Epidermal melanocyte (primary cell): ENCODE results near the gene MCM7.
A peak's percentile ranks its signal among the peaks of the same experiment; 100 is the strongest.

Source experiments
- DNase-seq: peaks from one replicate; pipeline ENCODE4 v3.0.0; 2011; ENCODE audit warnings: low spot score; ENCODE audit not compliant: insufficient read length

MCM7 gene

GRCh38 chr7:100093925-100094486, 7.2 kb downstream of the MCM7 start:
- no peak for DNase-seq

GRCh38 chr7:100093498-100093897, 7.7 kb downstream of the MCM7 start:
- DNase-seq, result no peak

- DNase-seq, result no peak
These were observed 8.1 kb downstream of the MCM7 start for GRCh38 chr7:100093054-100093453.

- no peak for DNase-seq
These were observed 9.6 kb downstream of the MCM7 start for GRCh38 chr7:100091411-100092181.

- no peak for DNase-seq
These were observed 10.4 kb downstream of the MCM7 start for GRCh38 chr7:100090527-100091410.

GRCh38 chr7:100089458-100090196, 11.6 kb downstream of the MCM7 start:
- no peak for DNase-seq

GRCh38 chr7:100088621-100089457, 12.4 kb downstream of the MCM7 start, which contains the start of gene COPS6:
Gene COPS6 (plus strand): TSS chr7:100088969. CDS start chr7:100088991, 22 bp downstream.
- peak; percentile 73 for DNase-seq

GRCh38 chr7:100088095-100088620, 13.0 kb downstream of the MCM7 start:
- DNase-seq, result no peak

- DNase-seq, result peak; percentile 37
These were observed 14.0 kb downstream of the MCM7 start for GRCh38 chr7:100087055-100087750.

GRCh38 chr7:100085515-100085914, 15.7 kb downstream of the MCM7 start:
- DNase-seq, result no peak

- DNase-seq, result no peak
These were observed 18.2 kb downstream of the MCM7 start for GRCh38 chr7:100082978-100083377.

- DNase-seq, result peak; percentile 77
These were observed 19.6 kb downstream of the MCM7 start, which contains the start of gene ZNF3 for GRCh38 chr7:100081535-100082102. Gene ZNF3 (minus strand): TSS chr7:100081723. CDS start chr7:100077357, 4,366 bp downstream.

GRCh38 chr7:100080907-100081534, 20.2 kb downstream of the MCM7 start:
- DNase-seq, result no peak

GRCh38 chr7:100079024-100079560, 22.1 kb downstream of the MCM7 start:
- peak; percentile 57 for DNase-seq

GRCh38 chr7:100077205-100077604, 24.0 kb downstream of the MCM7 start:
- DNase-seq, result no peak

GRCh38 chr7:100075418-100075817, 25.8 kb downstream of the MCM7 start:
- no peak for DNase-seq

GRCh38 chr7:100074841-100075240, 26.4 kb downstream of the MCM7 start:
- no peak for DNase-seq

- no peak for DNase-seq
These were observed 28.7 kb downstream of the MCM7 start for GRCh38 chr7:100072462-100072861.
